NCI-H2196 treated with DMSO at 0.1 percent for 48 hours (cell line): Measurements from ENCODE around the gene SHFL.

ENCODE experiments used
- DNase-seq: peaks from one replicate; lab custom pipeline; 2025; ENCODE audit not compliant: unreplicated experiment; lab: John Stamatoyannopoulos, UW

SHFL gene

DNA sequence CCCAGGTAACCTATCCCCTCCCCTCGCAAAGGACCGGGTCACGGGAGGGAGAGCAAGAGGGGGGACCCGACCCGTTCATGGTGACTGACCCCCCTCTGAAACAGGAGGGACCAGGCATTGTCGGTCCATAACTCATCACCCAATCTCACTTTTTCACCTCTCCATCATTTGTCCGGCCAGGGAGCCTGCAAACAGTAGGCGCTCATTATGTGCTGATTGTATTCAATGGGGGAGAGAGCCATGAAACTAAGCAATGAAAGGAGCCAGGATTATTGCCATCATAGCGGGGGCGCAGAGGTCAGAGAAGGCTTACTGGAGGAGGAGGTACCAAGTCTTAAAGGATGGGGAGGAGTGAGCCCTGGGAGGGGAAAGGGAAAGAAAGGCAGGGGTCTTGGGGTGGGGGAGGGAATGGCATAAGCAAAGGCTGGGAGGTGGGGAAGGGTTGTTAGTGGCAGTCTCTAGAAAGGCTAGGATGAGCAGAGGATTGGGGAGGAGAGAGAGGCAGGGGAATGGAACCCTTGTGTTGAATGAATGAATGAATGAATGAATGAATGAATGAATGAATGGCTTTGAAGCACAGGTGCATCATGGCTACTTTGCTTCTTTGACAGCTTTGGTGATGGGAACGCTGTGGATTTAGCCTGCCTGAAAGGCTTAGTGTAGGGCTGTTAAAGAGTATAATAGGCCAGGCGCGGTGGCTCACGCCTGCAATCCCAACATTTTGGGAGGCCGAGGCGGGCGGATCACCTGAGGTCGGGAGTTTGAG is 1.4 kb downstream of the SHFL start:
- no peak for DNase-seq

DNA sequence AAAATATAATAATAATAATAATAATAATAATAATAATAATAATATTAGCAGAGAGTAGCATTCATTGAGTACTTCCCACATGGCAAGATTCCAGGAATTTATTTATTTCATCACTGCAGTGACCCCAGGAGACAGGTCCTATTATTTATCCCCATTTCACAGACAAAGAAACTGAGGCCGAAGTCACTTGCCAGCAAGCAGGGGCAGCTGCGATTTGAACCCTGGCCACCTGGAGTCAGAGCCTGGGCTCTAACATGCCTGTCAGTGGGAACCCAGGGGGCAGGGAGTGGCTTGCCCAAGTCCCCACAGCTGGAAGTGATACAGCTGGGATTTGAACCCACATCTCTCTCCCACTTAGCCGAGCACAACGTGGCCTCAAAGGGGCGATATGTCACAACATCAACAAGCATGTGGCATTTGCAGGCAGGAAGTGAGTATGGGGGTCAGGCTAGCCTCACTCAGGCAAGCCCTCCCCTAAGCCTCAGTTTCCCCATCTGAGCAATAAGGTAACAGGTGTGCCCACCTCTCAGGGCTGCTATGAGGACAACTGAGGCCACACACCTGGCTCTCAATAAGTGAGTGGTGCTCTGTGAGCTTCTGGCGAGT is 2.9 kb downstream of the SHFL start:
- DNase-seq, result no peak

DNA sequence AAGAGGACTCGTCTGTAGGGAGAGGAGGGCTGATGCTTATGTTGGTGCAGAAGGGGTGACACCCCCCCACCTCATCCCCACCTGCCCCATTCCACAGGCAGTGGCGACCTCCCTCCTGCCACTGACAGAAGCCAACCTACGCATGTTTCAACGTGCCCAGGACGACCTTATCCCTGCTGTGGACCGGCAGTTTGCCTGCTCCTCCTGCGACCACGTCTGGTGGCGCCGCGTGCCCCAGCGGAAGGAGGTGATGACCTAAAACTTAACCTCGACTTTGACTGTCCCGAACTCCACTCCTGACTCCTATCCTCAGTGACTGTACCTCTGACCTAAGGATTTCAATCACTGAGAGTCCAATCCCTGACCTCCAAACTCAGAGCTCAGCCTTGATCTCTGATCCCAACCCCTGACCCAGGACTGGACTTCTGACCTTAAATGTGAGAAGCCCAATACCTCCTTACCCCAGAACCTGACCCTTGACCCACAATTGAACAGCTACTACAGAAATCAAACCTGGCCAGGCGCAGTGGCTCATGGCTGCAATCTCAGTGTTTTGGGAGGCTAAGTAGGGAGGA is 3.8 kb downstream of the SHFL start:
- DNase-seq, result no peak

DNA sequence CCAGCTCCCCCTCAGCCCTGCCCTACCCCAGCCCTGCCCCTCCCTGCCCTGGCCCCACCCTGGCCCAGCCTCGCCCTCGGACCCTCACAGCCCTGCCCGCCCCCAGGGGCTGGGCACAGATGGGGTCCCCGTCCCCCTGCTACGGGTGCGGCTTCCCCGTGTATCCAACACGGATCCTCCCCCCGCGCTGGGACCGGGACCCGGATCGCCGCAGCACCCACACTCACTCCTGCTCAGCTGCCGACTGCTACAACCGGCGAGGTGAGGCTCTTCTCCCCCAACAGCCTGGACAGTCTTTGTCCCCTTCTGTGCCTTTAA is 5.2 kb downstream of the SHFL start:
- no peak for DNase-seq

DNA sequence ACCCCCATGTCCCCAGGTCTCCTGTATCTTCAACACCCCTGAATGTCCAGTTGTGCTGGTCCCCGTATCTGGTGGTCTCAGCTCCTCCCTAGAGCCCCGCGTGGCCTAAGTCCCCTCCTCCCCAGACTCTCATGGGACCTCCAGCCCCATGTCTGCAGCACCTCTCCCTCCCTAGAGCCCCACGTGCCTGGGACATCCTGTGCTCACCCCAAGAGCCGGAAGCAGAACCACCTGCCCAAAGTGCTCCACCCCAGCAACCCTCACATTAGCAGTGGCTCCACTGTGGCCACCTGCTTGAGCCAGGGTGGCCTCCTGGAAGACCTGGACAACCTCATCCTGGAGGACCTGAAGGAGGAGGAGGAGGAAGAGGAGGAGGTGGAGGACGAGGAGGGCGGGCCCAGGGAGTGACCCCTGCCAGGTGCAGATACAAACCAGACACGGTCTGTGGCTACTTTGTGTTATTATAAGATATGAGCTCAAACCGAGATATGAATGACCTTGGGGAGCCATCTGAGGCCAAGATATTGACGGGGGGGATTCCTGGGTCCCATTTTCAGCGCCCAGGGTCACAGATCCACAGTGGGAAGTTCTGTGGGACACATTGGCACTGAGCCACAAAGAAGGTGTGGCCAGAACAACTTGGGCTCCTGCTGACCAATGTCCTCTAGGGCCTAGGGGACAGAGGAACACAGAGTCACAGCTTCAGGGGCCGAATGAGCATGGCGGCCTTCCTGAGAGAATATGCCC is 6.0 kb downstream of the SHFL start:
- no peak for DNase-seq

DNA sequence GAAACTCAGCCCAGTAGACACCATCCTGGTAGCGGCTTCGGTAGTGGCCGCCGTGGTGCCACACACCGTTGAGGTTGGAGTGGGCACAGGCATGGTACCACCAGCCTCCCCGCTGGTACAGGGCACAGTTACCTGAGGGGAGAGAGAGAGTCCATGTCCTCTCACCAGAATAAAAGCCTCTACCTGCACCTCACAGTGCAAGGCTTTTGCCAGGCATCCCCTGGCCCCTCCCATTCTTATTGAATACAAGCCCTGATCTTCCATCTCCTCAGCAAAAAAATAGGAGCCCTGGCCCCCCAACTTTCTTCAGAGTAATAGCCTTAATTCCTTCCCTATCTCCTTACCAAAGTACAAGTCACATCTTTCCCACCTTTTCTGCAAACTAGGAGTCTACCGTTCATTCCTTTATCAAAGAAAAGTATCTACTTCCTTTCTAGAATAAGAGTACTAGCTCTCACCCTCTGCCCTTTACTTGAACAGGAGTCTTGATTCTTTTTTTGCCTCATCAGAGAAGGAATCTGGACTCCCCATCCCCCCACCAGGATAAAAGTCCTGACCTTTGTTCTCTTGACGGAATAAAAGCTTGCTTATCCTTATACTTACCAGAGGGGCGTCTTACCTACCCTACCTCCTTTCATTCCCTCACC is 6.7 kb downstream of the SHFL start:
- no peak for DNase-seq

DNA sequence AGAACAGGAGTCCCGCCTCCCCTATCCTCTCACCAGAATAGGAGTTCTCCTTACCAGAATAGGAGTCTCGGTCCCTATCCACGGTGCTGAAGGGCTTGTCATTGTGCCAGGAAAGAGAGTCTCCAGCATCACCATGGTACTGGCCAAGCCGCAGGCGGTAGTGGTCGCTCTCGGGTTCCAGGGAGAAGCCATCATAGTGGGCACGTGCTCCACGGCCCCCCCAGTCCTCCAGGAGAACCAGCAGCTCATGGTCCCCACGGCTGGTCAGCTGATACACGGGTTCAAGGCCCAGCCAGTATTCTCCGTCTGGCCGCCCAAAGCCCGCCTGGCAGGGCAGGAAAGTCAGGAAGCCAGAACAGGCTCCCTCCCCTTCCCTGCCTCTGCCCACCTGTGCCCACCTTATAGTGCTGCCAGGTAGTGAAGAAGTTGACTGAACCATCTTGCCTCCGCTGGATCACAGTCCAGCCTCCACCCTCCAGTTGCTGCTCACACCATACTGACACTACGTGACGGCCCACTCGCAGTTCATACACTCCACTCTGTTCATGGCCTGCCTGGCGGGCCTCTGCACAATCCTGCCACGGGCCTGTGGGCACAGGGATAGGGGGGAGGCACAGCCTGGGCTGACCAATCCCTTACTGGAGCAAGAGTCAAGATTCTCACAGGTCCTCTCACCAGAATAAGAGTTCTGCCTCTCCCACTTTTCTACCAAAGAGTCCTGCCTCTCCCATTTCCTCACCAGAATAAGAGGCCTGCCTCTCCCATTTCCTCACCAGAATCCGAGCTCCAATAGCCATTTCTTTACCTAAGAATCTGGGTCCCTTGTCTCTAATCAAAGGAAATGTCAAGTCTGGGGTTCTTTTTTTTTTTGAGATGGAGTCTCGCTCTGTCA is 7.4 kb downstream of the SHFL start:
- DNase-seq, result no peak

DNA sequence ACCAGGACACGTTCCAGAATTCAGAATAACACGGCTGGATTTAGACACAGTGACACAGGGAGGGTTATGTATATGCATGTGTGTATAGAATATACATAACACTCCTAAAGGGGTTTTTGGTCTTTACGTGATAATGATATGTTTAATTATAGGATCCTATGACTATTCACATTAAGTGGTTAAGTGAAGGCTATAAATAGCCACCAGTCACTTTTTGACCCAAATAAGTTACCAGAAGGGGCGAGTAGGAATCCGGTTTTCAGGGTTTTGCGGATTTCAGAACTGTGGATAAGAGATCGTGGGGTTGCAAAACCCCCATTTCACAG is 9.5 kb downstream of the SHFL start:
- DNase-seq, result no peak

DNA sequence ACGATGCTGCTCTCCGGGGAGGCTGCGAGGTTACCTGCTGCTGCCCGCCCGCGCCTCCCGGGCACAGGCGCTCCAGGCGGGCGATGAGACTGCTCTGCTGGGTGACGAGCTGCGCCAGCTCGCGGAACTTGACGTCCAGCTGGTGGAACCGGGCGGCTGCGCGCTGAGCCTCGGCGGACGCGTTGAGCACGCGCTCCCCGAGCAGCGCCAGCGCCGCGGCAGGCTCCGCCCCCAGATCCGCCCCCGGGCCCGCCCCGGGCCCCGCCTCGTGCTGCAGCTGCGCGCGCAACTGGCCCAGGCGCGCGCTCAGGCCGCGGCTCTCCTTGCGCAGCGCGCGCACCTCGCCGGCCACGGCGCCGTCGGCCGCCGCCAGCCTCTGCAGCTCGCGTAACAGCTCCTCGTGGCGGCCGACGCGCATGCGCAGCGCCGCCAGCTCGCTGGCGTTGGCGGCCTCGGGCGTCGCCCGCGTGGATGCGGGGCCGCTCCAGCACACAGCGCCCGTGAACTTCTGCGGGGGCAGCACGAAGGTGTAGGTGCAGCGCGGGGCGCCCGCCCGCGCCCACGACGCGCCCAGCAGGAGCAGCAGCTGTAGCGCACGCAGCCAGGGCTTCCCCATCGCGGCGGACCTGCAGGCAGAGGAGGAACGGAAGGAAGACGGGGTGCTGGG is 10.0 kb downstream of the SHFL start:
- peak; percentile 82 for DNase-seq

DNA sequence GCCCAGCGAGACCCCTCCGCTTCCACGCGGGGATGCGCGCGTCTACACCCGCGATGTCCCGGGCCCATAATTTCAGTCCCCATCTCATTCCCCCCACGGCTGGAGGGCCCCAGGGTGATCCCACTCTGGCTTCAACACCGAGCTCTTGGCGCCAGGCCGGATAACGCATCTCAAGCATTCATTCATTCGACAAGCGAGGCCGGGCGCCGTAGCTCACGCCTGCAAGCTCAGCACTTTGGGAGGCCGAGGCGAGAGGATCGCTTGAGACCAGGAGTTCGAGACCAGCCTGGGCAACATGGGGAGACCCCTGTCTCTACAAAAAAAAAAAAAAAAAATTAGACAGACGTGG is 10.5 kb downstream of the SHFL start:
- no peak for DNase-seq

DNA sequence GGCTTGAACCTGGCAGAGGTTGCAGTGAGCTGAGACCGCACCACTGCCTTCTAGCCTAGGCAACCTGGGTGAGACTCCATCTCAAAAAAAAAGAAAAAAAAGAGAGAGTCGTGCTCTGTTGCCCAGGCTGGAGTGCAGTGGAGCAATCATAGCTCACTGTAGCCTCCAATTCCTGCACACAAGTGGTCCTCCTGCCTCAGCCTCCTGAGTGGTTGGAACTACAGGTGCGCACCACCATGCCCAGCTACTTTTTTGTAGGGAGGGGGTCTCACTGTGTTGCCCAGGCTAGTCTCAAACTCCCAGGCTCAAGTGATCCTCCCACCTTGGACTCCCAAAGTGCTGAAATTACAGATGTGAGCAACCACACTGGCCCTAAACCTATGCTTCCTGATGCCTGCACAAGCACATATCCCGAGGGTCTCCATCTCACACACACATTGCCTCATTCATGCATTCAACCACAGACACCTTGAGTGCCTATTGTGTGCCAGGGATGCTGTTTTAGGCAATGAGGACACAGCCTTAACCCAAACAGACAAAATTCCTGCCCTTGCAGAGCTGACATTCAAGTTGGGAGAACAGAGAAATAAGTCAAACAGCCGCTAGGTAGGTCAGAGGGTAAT is 14.2 kb downstream of the SHFL start:
- no peak for DNase-seq

DNA sequence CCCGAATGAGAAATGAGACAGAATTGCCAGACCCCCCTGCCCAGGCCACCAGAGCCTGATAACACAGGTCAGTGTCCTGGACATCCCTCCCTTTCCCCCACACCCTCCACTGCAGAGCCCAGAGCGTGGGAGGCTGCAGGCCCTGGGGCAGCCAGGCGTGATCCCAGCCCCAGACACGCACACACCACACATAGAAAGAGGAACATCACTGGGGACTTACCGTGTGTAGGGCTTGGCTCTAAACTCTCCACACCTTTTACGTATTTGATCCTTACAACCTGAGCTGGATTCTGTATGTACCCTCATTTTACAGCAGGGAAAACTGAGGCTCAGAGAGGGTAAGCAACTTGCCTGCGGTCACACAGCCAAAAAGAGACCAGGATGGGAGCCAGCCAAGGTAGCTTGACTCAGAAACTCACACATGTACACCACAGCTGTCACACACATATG is 16.7 kb downstream of the SHFL start:
- no peak for DNase-seq

DNA sequence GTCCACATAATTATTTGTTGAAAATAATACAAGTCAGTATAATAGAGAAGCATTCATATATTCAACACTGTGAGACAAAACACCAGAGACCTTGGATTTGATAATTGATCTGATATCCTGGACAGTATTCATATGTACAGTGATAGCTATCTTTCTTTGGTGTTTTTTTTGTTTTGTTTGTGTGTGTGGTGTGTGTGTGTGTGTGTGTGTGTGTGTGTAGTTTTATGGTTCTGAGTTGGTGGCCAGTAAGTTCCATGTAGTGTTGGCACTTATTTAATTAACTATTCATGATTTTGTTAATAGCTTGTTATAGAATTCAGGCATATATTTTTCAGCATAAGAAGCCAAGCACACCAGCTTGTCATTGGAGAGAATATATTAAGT is 18.0 kb downstream of the SHFL start:
- DNase-seq, result no peak

DNA sequence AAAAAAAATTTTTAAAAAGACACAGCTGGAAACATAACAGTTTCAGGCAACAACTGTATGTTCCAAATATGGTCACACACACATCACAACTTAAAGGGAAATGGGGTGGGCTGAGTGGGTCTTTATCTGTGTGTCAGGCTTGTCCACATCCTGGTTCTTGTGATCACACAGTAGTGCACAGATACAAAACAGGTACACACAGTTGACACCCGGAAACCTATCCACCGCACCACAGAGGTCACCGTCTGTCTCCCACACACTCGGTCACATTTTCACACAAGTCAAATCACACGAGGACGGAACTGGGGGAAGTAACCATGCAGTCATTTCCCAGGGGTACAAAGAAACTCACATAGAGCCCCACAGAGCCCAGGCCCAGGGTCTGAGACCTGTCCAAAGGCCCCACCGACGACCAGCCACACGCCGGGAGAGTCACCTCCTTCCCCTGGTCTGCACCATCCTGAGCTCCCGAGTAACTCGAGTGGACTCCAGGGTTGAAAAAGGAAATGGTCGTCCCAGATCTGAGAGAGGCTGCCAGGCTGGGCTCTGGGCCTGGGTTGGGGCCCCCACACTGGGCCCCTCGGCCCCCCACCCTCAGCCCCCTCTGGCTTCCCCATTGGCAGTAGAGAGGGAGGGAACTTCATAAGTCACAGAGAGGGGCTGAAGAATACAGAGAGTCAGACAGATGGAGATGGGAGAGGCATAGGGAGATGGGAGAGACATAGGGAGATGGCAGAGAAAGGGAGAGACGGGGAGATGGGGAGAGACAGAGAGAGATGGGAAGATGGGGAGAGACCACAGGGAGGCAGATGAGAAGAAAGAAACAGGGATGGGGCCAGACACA is 18.8 kb downstream of the SHFL start:
- DNase-seq, result no peak

DNA sequence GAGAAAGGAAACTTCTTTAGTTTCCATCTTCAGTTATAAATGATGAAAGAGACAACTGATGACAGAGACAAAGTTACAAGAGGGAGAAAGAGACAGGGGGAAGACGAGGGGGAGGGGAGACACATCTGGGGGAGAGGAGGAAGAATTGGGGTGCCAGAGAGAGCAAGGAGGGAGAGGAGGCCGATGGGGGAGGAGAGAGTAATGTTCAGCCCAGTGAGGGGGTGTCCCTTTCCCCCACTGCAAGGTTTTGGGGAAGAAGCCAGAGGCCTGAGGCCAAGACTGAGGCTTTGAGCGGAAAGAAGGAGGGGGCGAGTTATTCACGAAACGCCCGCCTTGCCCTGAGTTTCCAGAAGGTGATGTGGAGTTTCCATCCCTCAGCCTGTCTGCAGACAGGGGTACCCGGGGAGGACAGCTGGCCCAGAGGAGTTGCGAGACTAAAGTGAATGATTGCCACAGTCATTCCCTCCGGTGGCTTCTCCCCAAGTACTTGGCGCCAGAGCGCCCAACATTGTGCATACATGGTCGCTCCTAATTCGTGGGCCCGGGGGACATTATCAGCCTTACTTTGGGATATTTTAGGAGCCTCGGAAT is 19.5 kb downstream of the SHFL start:
- no peak for DNase-seq

DNA sequence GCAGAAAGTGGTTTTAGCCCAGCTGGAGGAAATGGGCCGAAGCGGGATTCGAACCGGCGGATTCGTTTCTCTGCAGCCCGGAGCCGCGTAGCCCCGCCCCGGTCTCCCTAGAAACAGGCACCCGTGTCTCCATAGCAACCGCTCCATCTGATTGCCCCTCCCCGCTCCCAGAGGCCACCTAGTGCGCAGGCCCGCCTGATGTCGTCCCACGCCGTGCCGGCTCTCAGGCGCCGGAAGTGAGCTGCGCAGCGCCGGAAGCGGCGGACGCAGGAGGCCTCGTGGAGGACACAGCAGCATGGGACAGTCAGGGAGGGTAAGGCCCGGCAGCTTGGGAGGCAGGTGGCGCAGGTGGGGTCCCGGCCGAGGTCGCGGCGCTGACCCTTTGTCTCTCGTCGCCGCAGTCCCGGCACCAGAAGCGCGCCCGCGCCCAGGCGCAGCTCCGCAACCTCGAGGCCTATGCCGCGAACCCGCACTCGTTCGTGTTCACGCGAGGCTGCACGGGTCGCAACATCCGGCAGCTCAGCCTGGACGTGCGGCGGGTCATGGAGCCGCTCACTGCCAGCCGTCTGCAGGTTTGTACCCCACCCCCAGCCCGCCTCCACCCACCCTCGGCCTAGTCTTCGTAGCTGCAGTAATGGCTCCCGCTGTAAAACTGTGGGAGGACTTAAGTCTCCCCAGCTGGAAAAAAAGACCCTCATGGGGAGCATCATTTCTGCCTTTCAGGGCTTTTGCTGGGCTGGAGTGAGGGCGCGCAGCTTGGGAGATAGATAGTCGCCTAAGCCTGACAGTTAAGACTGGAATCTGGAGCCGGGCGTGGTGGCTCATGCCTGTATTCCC is 20.2 kb downstream of the SHFL start, which contains the start of gene PPAN:
PPAN (plus strand) TSS at position 263 of the 837 bp plus-strand sequence; CDS start at position 296, 33 bp downstream.
- DNase-seq, result peak; percentile 97

DNA sequence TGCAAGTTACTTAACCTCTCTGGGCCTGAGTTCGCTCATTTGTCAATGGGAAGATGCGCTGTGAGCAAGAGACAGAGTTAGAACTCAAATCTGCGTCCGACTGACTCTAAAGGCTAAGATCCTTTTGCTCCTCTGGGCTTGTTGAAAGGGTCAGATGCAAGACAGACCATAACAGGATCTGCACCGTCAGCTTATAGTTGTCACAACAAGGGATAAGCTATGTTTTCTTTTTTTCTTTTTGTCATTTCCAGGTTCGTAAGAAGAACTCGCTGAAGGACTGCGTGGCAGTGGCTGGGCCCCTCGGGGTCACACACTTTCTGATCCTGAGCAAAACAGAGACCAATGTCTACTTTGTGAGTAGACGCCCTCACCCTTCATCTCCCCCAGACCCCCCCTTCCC is 21.1 kb downstream of the SHFL start:
- no peak for DNase-seq
